A673 (cell line): Measurements from ENCODE around the gene HOATZ. TPM values are rescaled to one million over a fixed set of nuclear protein-coding genes. Genes with fewer than 3 reads are reported as not detected.

Experiments
- BruUV-seq: library from RNA; stranded (reverse); fragments of 400-500 nt; replicated peaks from 2 replicates; lab custom pipeline; 2021; lab: Mats Ljungman, UMichigan
- CTCF ChIA-PET: fragments of 300-600 bp; sonication (Branson Sonifier 250); formaldehyde crosslinking; loops from one replicate; lab custom pipeline; 2022; ENCODE audit warnings: antibody characterized with exemption; lab: Charles Lee
- POLR2A ChIA-PET: fragments of 300-600 bp; sonication (Branson Sonifier 250); formaldehyde crosslinking; loops from one replicate; lab custom pipeline; 2022; ENCODE audit warnings: antibody characterized with exemption; ENCODE audit not compliant: low non-redundant PET; lab: Charles Lee
- DNase-seq: peaks from one replicate; pipeline ENCODE4 v3.0.0-alpha.2; 2015; ENCODE audit warnings: low spot score
- H3K27ac ChIP-seq: fragments of 200-600 bp; sonication (generic); 2 replicates; pipeline ENCODE4 v1.5.1; 2016; ENCODE audit warnings: mixed run types, low read depth, mild to moderate bottlenecking, mixed read lengths, antibody characterized with exemption, low read length; ENCODE audit not compliant: poor library complexity, severe bottlenecking
- H3K27me3 ChIP-seq: fragments of 200-600 bp; sonication (generic); replicated peaks from 2 replicates; pipeline ENCODE4 v1.6.1; 2017; ENCODE audit warnings: mixed run types, low read depth, mild to moderate bottlenecking, mixed read lengths, antibody characterized with exemption, low read length; ENCODE audit not compliant: insufficient read depth, poor library complexity
- H3K36me3 ChIP-seq: fragments of 200-600 bp; sonication (generic); 2 replicates; pipeline ENCODE4 v1.6.1; 2016; ENCODE audit warnings: mixed run types, mild to moderate bottlenecking, mixed read lengths, antibody characterized with exemption, low read length; ENCODE audit not compliant: insufficient read depth, poor library complexity, severe bottlenecking
- H3K4me1 ChIP-seq: fragments of 200-600 bp; sonication (generic); 2 replicates; pipeline ENCODE4 v1.6.1; 2017; ENCODE audit warnings: mixed run types, mild to moderate bottlenecking, mixed read lengths, antibody characterized with exemption, low read length; ENCODE audit not compliant: insufficient read depth, poor library complexity, severe bottlenecking
- H3K4me3 ChIP-seq: fragments of 200-600 bp; sonication (generic); 2 replicates; pipeline ENCODE4 v1.5.1; 2016; ENCODE audit warnings: low read depth, mixed run types, mild to moderate bottlenecking, mixed read lengths, low read length; ENCODE audit not compliant: poor library complexity, severe bottlenecking
- H3K9me3 ChIP-seq: fragments of 200-600 bp; sonication (generic); 2 replicates; pipeline ENCODE4 v1.6.1; 2016; ENCODE audit warnings: mixed run types, low read depth, mild to moderate bottlenecking, mixed read lengths, antibody characterized with exemption, low read length; ENCODE audit not compliant: poor library complexity, severe bottlenecking
- EZH2 ChIP-seq: fragments of 200-600 bp; sonication (generic); IDR thresholded peaks from 2 replicates; pipeline ENCODE4 v1.6.1; 2017; ENCODE audit warnings: borderline replicate concordance, low read depth, mild to moderate bottlenecking, mixed read lengths, antibody characterized with exemption, low read length; ENCODE audit not compliant: poor library complexity, severe bottlenecking
- intact Hi-C: fragments of 100-400 bp; cut with micrococcal nuclease; formaldehyde crosslinking; loops from one replicate; pipeline ENCODE4 v1.10.0; 2022; ENCODE audit not compliant: unreplicated experiment
- total RNA-seq: library from RNA; stranded (reverse); gene quantifications from 2 replicates; pipeline ENCODE4 v1.2.3, GENCODE V29; 2021
- TF ChIP-seq, protein P1 (sequence below): fragments of 300-800, 200-600 bp; sonication (generic); conservative IDR thresholded peaks from 2 replicates; pipeline ENCODE4 v1.5.1; 2017; ENCODE audit warnings: low read depth, mild to moderate bottlenecking, antibody characterized with exemption, low read length, moderate library complexity, mixed read lengths

The HOATZ gene
- total RNA-seq, 1 experiment from 2014 or later, result 0.58 TPM

DNA sequence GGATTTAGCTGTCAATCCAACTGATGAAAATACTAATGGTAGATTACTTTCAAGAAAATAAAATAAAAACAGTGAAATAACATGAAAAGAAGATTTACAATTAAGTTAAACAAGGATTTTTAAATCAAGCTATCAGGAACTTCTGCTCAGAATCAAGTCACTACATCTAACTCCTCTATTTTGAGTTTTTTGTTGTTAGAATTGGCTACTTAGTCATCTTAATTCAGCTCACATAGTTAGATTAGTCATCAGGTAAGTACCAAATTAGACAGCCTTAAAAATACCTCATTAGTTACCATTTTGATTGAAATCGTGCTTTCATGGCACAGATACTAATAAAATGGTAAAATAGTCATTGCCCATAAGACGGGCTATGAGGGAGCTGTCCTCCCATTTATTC is 38.2 kb upstream of the HOATZ start:
- no peak for TF ChIP-seq EZH2
- TF ChIP-seq, protein P1, sequence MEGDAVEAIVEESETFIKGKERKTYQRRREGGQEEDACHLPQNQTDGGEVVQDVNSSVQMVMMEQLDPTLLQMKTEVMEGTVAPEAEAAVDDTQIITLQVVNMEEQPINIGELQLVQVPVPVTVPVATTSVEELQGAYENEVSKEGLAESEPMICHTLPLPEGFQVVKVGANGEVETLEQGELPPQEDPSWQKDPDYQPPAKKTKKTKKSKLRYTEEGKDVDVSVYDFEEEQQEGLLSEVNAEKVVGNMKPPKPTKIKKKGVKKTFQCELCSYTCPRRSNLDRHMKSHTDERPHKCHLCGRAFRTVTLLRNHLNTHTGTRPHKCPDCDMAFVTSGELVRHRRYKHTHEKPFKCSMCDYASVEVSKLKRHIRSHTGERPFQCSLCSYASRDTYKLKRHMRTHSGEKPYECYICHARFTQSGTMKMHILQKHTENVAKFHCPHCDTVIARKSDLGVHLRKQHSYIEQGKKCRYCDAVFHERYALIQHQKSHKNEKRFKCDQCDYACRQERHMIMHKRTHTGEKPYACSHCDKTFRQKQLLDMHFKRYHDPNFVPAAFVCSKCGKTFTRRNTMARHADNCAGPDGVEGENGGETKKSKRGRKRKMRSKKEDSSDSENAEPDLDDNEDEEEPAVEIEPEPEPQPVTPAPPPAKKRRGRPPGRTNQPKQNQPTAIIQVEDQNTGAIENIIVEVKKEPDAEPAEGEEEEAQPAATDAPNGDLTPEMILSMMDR, result no peak
- Histone ChIP-seq H3K4me3 (no peak overlapping the region), H3K27me3 (no peaks in the 10 kb centered on the region), H3K9me3 (no peaks in the 10 kb centered on the region), H3K36me3 (no peaks in the 10 kb centered on the region), H3K27ac (no peak overlapping the region), H3K4me1 (peaks cover 8% of the 10 kb centered on the region)
- DNase-seq, result no peak
- no TSS peak for BruUV-seq
- intact Hi-C loops, result no loop called here
- ChIA-PET CTCF (no interaction called here), POLR2A (interaction anchor here (0.6 kb wide), 1 partner anchor 199 kb away, joined by 3 read pairs; no protein-coding TSS in a partner anchor)

DNA sequence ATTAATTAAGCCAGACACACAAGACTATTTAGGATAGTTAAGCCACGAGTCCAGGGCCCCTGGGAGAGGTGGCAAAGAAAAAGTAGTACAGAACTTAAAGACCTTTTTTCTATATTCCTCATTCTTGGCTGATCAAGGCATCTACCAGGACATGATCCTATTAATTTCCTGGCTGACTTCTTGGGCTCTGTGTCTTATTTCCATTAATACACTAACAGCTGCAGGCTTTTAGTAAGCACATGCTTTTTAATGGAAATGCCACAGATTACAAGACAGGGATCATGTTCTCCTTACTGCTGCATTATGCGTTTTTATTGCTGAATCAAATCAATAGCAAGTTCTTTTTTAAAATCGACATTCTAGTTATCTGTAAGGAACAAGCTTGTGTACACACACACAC is 37.6 kb upstream of the HOATZ start:
- POLR2A ChIA-PET, result interaction anchor here (0.6 kb wide), 1 partner anchor 198 kb away, joined by 3 read pairs; no protein-coding TSS in a partner anchor
- Histone ChIP-seq H3K9me3 (no peaks in the 10 kb centered on the region), H3K4me3 (no peak overlapping the region), H3K27me3 (no peaks in the 10 kb centered on the region), H3K27ac (no peak overlapping the region), H3K36me3 (no peaks in the 10 kb centered on the region), H3K4me1 (peaks cover 8% of the 10 kb centered on the region)
- intact Hi-C loops, result no loop called here
- BruUV-seq, result no TSS peak
- DNase-seq, result no peak
- CTCF ChIA-PET, result no interaction called here
- TF ChIP-seq EZH2, result no peak
- TF ChIP-seq, protein P1, result no peak

DNA sequence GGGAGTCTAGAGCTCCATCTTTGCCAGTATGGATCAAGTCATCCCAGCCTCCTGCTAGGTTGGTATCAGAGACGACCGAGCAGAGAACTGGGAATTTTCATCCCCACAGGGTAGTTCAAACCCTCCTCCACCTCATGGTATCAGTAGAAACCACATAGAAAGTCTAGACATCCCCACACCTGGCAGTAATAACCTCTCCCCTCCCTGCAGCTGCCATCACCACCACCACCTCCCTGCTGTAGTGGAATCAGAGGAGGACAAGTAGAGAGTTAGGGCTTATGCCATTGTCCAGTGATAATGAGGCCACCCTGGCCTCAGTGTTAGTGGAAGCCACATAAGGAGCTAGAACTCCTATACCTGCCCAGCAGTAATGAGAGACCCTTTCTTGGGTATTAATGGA is 36.7 kb upstream of the HOATZ start:
- no peak for DNase-seq
- no TSS peak for BruUV-seq
- Histone ChIP-seq H3K4me3 (no peak overlapping the region), H3K27ac (no peak overlapping the region), H3K4me1 (peaks cover 8% of the 10 kb centered on the region), H3K9me3 (no peaks in the 10 kb centered on the region), H3K36me3 (no peaks in the 10 kb centered on the region), H3K27me3 (no peaks in the 10 kb centered on the region)
- intact Hi-C loops, result no loop called here
- CTCF ChIA-PET, result no interaction called here
- TF ChIP-seq, protein P1, result no peak
- no peak for TF ChIP-seq EZH2
- POLR2A ChIA-PET, result no interaction called here
